ENCODE data around the gene PDE4D.

The PDE4D gene

GRCh38 chr5:59439303-59439702, 454.2 kb downstream of the PDE4D start:
- Histone ChIP-seq H3K27ac (ENCODE audit: low read length) (no peak overlapping the region), H3K4me3 (ENCODE audit: low read depth in 1 of 2, low read length in 2 of 2) (no peak overlapping the region), H3K27me3 (ENCODE audit: low read depth, low read length) (no peaks in the 10 kb centered on the region), H3K9me3 (ENCODE audit: control insufficient read depth in 1 of 2, low read length in 2 of 2) (no peaks in the 10 kb centered on the region), H3K36me3 (ENCODE audit: control insufficient read depth in 1 of 2, insufficient read depth in 2 of 2, low read length in 2 of 2) (no peaks in the 10 kb centered on the region), H3K4me1 (ENCODE audit: control insufficient read depth in 1 of 2, insufficient read depth in 2 of 2, low read length in 2 of 2) (no peaks in the 10 kb centered on the region)

GRCh38 chr5:59437176-59437575, 456.4 kb downstream of the PDE4D start:
- Histone ChIP-seq H3K4me1 (ENCODE audit: control insufficient read depth in 1 of 2, insufficient read depth in 2 of 2, low read length in 2 of 2) (no peaks in the 10 kb centered on the region), H3K27me3 (ENCODE audit: low read depth, low read length) (no peaks in the 10 kb centered on the region), H3K4me3 (ENCODE audit: low read depth in 1 of 2, low read length in 2 of 2) (no peak overlapping the region), H3K36me3 (ENCODE audit: control insufficient read depth in 1 of 2, insufficient read depth in 2 of 2, low read length in 2 of 2) (no peaks in the 10 kb centered on the region), H3K9me3 (ENCODE audit: control insufficient read depth in 1 of 2, low read length in 2 of 2) (no peaks in the 10 kb centered on the region), H3K27ac (ENCODE audit: low read length) (no peak overlapping the region)

DNA sequence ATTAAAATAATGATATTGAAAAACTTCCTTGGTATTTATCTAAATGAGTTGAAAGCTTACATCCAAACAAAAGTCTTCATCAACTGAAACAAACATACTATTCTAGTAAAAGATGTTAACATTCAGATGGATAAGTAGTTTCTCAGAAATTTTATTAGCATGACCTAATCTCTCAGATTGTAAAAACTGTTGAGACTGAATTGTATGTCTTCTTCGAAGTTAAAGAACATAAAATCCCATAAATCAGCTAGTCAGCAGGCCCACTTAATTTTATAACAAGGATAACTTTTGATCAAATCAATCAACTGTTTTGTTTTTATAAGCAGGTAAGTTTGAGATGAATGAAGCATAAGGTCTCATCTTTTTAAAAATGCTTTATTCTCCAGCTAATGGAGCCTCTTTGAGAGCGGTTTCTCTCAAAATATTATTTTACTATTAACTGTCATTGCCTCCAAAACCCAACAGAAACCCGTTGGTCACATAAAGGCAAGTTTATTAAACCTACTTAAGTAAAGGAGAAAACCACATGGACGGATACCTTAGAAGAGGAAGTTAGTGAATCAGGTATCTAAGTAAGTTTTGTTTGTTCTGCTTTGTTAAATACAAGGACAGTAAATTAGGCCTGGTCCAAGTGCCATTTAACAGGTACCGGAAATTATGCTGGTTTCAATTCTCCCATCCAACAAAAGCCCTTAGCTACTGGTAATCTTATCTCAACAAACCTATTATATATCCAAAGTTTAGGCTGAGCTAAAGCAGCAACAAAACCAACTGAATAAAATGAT, 457.0 kb downstream of the PDE4D start:
- no peaks in the 10 kb centered on the region for H3K9me3 ChIP-seq (ENCODE audit: control insufficient read depth in 1 of 2, low read length in 2 of 2)
- H3K27ac ChIP-seq (ENCODE audit: low read length), result no peak overlapping the region
- no peak overlapping the region for H3K4me3 ChIP-seq (ENCODE audit: low read depth in 1 of 2, low read length in 2 of 2)
- no peaks in the 10 kb centered on the region for H3K36me3 ChIP-seq (ENCODE audit: control insufficient read depth in 1 of 2, insufficient read depth in 2 of 2, low read length in 2 of 2)
- H3K27me3 ChIP-seq (ENCODE audit: low read depth, low read length), result no peaks in the 10 kb centered on the region
- no peaks in the 10 kb centered on the region for H3K4me1 ChIP-seq (ENCODE audit: control insufficient read depth in 1 of 2, insufficient read depth in 2 of 2, low read length in 2 of 2)

GRCh38 chr5:59433174-59433573, 460.4 kb downstream of the PDE4D start:
- no peak overlapping the region for H3K4me3 ChIP-seq (ENCODE audit: low read depth in 1 of 2, low read length in 2 of 2)
- no peaks in the 10 kb centered on the region for H3K9me3 ChIP-seq (ENCODE audit: control insufficient read depth in 1 of 2, low read length in 2 of 2)
- H3K27ac ChIP-seq (ENCODE audit: low read length), result no peak overlapping the region
- H3K27me3 ChIP-seq (ENCODE audit: low read depth, low read length), result no peaks in the 10 kb centered on the region
- H3K4me1 ChIP-seq (ENCODE audit: control insufficient read depth in 1 of 2, insufficient read depth in 2 of 2, low read length in 2 of 2), result no peaks in the 10 kb centered on the region
- no peaks in the 10 kb centered on the region for H3K36me3 ChIP-seq (ENCODE audit: control insufficient read depth in 1 of 2, insufficient read depth in 2 of 2, low read length in 2 of 2)

DNA sequence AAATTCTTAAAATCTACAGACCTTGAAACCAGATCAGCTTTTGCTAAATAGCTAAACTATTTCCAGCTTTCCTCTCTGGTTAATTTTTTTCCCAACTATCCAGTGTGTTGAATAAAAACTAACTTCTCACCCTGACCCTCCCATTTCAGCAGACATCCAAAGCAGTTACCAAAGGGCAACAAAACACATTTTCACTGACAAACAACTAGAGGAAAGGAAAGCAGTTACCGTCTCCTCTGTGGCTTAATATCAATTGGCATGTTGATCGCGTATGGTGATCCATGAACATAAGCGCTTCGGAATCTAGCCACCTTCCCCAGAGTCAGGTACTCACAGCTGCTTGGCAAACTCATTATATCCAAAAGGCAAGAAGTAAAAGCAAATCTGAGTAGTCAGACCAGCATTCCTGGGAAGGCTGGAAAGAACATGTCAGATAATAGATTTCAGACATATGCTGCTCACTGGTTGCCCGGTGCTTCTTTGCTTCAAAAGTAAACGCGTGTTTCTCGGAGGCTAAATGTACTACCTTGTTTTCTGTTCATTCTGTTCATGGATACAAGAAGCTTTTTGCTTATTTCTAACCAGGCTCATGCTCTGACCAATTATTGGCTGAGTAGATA, 463.4 kb downstream of the PDE4D start:
- no peak overlapping the region for H3K27ac ChIP-seq (ENCODE audit: low read length)
- H3K4me1 ChIP-seq (ENCODE audit: control insufficient read depth in 1 of 2, insufficient read depth in 2 of 2, low read length in 2 of 2), result no peaks in the 10 kb centered on the region
- H3K9me3 ChIP-seq (ENCODE audit: control insufficient read depth in 1 of 2, low read length in 2 of 2), result no peaks in the 10 kb centered on the region
- H3K36me3 ChIP-seq (ENCODE audit: control insufficient read depth in 1 of 2, insufficient read depth in 2 of 2, low read length in 2 of 2), result no peaks in the 10 kb centered on the region
- H3K27me3 ChIP-seq (ENCODE audit: low read depth, low read length), result no peaks in the 10 kb centered on the region
- H3K4me3 ChIP-seq (ENCODE audit: low read depth in 1 of 2, low read length in 2 of 2), result no peak overlapping the region

- Histone ChIP-seq H3K9me3 (ENCODE audit: control insufficient read depth in 1 of 2, low read length in 2 of 2) (no peaks in the 10 kb centered on the region), H3K27ac (ENCODE audit: low read length) (no peak overlapping the region), H3K36me3 (ENCODE audit: control insufficient read depth in 1 of 2, insufficient read depth in 2 of 2, low read length in 2 of 2) (no peaks in the 10 kb centered on the region), H3K4me3 (ENCODE audit: low read depth in 1 of 2, low read length in 2 of 2) (no peak overlapping the region), H3K4me1 (ENCODE audit: control insufficient read depth in 1 of 2, insufficient read depth in 2 of 2, low read length in 2 of 2) (no peaks in the 10 kb centered on the region), H3K27me3 (ENCODE audit: low read depth, low read length) (no peaks in the 10 kb centered on the region)
Measured at GRCh38 chr5:59428391-59428790, 465.1 kb downstream of the PDE4D start.

- Histone ChIP-seq H3K4me3 (ENCODE audit: low read depth in 1 of 2, low read length in 2 of 2) (no peak overlapping the region), H3K27ac (ENCODE audit: low read length) (no peak overlapping the region), H3K27me3 (ENCODE audit: low read depth, low read length) (no peaks in the 10 kb centered on the region), H3K9me3 (ENCODE audit: control insufficient read depth in 1 of 2, low read length in 2 of 2) (no peaks in the 10 kb centered on the region), H3K4me1 (ENCODE audit: control insufficient read depth in 1 of 2, insufficient read depth in 2 of 2, low read length in 2 of 2) (no peaks in the 10 kb centered on the region), H3K36me3 (ENCODE audit: control insufficient read depth in 1 of 2, insufficient read depth in 2 of 2, low read length in 2 of 2) (no peaks in the 10 kb centered on the region)
Measured at GRCh38 chr5:59424515-59424914, 469.0 kb downstream of the PDE4D start.

- H3K9me3 ChIP-seq (ENCODE audit: control insufficient read depth in 1 of 2, low read length in 2 of 2), result no peaks in the 10 kb centered on the region
- no peaks in the 10 kb centered on the region for H3K36me3 ChIP-seq (ENCODE audit: control insufficient read depth in 1 of 2, insufficient read depth in 2 of 2, low read length in 2 of 2)
- no peaks in the 10 kb centered on the region for H3K4me1 ChIP-seq (ENCODE audit: control insufficient read depth in 1 of 2, insufficient read depth in 2 of 2, low read length in 2 of 2)
- no peak overlapping the region for H3K4me3 ChIP-seq (ENCODE audit: low read depth in 1 of 2, low read length in 2 of 2)
- H3K27me3 ChIP-seq (ENCODE audit: low read depth, low read length), result no peaks in the 10 kb centered on the region
- no peak overlapping the region for H3K27ac ChIP-seq (ENCODE audit: low read length)
Measured at GRCh38 chr5:59423021-59423420, 470.5 kb downstream of the PDE4D start.

- H3K4me3 ChIP-seq (ENCODE audit: low read depth in 1 of 2, low read length in 2 of 2), result no peak overlapping the region
- no peaks in the 10 kb centered on the region for H3K9me3 ChIP-seq (ENCODE audit: control insufficient read depth in 1 of 2, low read length in 2 of 2)
- no peaks in the 10 kb centered on the region for H3K27me3 ChIP-seq (ENCODE audit: low read depth, low read length)
- H3K27ac ChIP-seq (ENCODE audit: low read length), result no peak overlapping the region
- H3K4me1 ChIP-seq (ENCODE audit: control insufficient read depth in 1 of 2, insufficient read depth in 2 of 2, low read length in 2 of 2), result no peaks in the 10 kb centered on the region
- no peaks in the 10 kb centered on the region for H3K36me3 ChIP-seq (ENCODE audit: control insufficient read depth in 1 of 2, insufficient read depth in 2 of 2, low read length in 2 of 2)
Measured at GRCh38 chr5:59421986-59422941, 471.3 kb downstream of the PDE4D start.

DNA sequence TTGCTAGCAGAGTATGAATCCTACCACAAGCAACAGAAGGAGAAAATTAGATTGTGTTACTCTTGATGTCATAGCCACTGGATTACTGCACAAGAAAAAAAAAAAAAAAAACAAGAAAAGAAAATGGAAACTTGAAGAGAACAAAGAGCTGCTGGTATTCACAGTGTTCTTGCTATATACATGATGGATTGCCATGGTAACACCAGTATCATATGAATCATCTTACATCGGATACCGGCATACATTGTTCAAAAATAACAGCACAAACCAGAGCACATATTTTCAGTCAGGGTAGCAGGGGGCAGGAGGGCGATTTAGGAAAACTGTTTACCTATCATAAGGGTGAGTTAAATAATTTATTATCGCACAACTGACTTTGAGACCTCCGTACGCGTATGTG, 472.9 kb downstream of the PDE4D start:
- H3K36me3 ChIP-seq (ENCODE audit: control insufficient read depth in 1 of 2, insufficient read depth in 2 of 2, low read length in 2 of 2), result no peaks in the 10 kb centered on the region
- H3K9me3 ChIP-seq (ENCODE audit: control insufficient read depth in 1 of 2, low read length in 2 of 2), result no peaks in the 10 kb centered on the region
- no peak overlapping the region for H3K27ac ChIP-seq (ENCODE audit: low read length)
- H3K27me3 ChIP-seq (ENCODE audit: low read depth, low read length), result no peaks in the 10 kb centered on the region
- H3K4me3 ChIP-seq (ENCODE audit: low read depth in 1 of 2, low read length in 2 of 2), result no peak overlapping the region
- no peaks in the 10 kb centered on the region for H3K4me1 ChIP-seq (ENCODE audit: control insufficient read depth in 1 of 2, insufficient read depth in 2 of 2, low read length in 2 of 2)

DNA sequence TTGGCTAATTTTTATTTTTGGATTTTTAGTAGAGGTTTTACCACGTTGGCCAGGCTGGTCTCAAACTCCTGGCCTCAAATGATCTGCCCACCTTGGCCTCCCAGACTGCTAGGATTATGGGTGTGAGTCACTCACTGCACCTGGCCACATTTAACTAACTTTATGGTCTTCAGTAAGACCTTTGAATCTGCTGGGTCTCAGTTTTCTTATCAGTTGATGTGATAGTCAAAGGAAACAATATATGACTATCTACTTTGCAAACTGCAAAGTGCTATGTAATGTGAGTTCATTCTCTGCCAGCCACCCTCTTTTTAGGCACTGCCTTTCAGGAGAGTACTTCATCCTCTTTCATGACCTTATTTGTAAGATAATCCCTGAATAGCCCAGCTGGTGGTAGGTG, 474.7 kb downstream of the PDE4D start:
- Histone ChIP-seq H3K4me3 (ENCODE audit: low read depth in 1 of 2, low read length in 2 of 2) (no peak overlapping the region), H3K9me3 (ENCODE audit: control insufficient read depth in 1 of 2, low read length in 2 of 2) (no peaks in the 10 kb centered on the region), H3K27me3 (ENCODE audit: low read depth, low read length) (no peaks in the 10 kb centered on the region), H3K36me3 (ENCODE audit: control insufficient read depth in 1 of 2, insufficient read depth in 2 of 2, low read length in 2 of 2) (no peaks in the 10 kb centered on the region), H3K4me1 (ENCODE audit: control insufficient read depth in 1 of 2, insufficient read depth in 2 of 2, low read length in 2 of 2) (no peaks in the 10 kb centered on the region), H3K27ac (ENCODE audit: low read length) (no peak overlapping the region)
